Karpas-422 (cell line): ENCODE data around the gene DNAL4. TPM values are rescaled to one million over a fixed set of nuclear protein-coding genes. Genes with fewer than 3 reads are reported as not detected.
"Not testable (repeated sequence)": the region's sequence is repeated elsewhere in the genome, so short reads cannot be mapped to it uniquely, and the experiment has no call there.

Experiments used
- DNase-seq: peaks from one replicate; pipeline ENCODE4 v3.0.0-alpha.2; 2015
- H2AFZ ChIP-seq: fragments of 200-600 bp; sonication (generic); 2 replicates; pipeline ENCODE4 v1.6.1; 2014; ENCODE audit warnings: antibody characterized with exemption, low read length, mixed read lengths
- H3K27ac ChIP-seq: fragments of 200-600 bp; sonication (generic); 2 replicates; pipeline ENCODE4 v1.5.1; 2014; ENCODE audit warnings: mild to moderate bottlenecking, low read length, moderate library complexity
- H3K27me3 ChIP-seq: fragments of 200-600 bp; sonication (generic); 2 replicates; pipeline ENCODE4 v1.6.1; 2014; ENCODE audit warnings: low read length, mixed read lengths
- H3K36me3 ChIP-seq: fragments of 200-600 bp; sonication (generic); 2 replicates; pipeline ENCODE4 v1.6.1; 2014; ENCODE audit warnings: low read length, mixed read lengths; ENCODE audit not compliant: insufficient read depth
- H3K4me1 ChIP-seq: fragments of 200-600 bp; sonication (generic); 2 replicates; pipeline ENCODE4 v1.6.1; 2014; ENCODE audit warnings: mild to moderate bottlenecking, low read length, mixed read lengths
- H3K4me2 ChIP-seq: fragments of 200-600 bp; sonication (generic); 2 replicates; pipeline ENCODE4 v1.6.1; 2014; ENCODE audit warnings: low read length, low read depth, mild to moderate bottlenecking; ENCODE audit not compliant: poor library complexity, severe bottlenecking
- H3K4me3 ChIP-seq: fragments of 200-600 bp; sonication (generic); 2 replicates; pipeline ENCODE4 v1.5.1; 2014; ENCODE audit warnings: mild to moderate bottlenecking, antibody characterized with exemption, low read length, mixed read lengths
- H3K79me2 ChIP-seq: fragments of 200-600 bp; sonication (generic); 2 replicates; pipeline ENCODE4 v1.6.1; 2014; ENCODE audit warnings: mild to moderate bottlenecking, low read length, mixed read lengths
- H3K9ac ChIP-seq: fragments of 200-600 bp; sonication (generic); 2 replicates; pipeline ENCODE4 v1.6.0; 2014; ENCODE audit warnings: low read length
- H3K9me2 ChIP-seq: fragments of 200-600 bp; sonication (generic), shearing (Covaris generic); replicated peaks from 2 replicates; pipeline ENCODE4 v1.6.0; 2014; ENCODE audit warnings: mild to moderate bottlenecking, low read length, moderate library complexity; ENCODE audit not compliant: insufficient read depth
- H3K9me3 ChIP-seq: fragments of 300-700, 200-600 bp; sonication (generic); 2 replicates; pipeline ENCODE4 v1.6.1; 2014; ENCODE audit warnings: low read length, mixed read lengths
- H4K20me1 ChIP-seq: fragments of 200-600 bp; sonication (generic); 2 replicates; pipeline ENCODE4 v1.6.1; 2014; ENCODE audit warnings: mild to moderate bottlenecking, antibody characterized with exemption, low read length, low read depth; ENCODE audit not compliant: insufficient read depth
- total RNA-seq: library from RNA; depleted of rRNA; stranded (reverse); fragments of >200 nt; shearing (Covaris generic); gene quantifications from 2 replicates; pipeline ENCODE4 v1.2.3, GENCODE V29; 2014; ENCODE audit warnings: low replicate concordance

DNAL4 gene
- total RNA-seq, 1 experiment from 2014 or later = 3.2 TPM

- no peak for DNase-seq
- no peaks in the 10 kb centered on the region for H3K9me2 ChIP-seq
- no peak overlapping the region for H3K4me3 ChIP-seq
- peaks cover 3% of the 10 kb centered on the region; the same call in 1 of the 2 replicates for H4K20me1 ChIP-seq
- no peaks in the 10 kb centered on the region for H3K27me3 ChIP-seq
- H3K4me2 ChIP-seq = no peak overlapping the region
- no peak overlapping the region for H2AFZ ChIP-seq
- no peak overlapping the region for H3K27ac ChIP-seq
- no peak overlapping the region for H3K9ac ChIP-seq
- no peaks in the 10 kb centered on the region for H3K36me3 ChIP-seq
- H3K4me1 ChIP-seq = no peaks in the 10 kb centered on the region
- no peaks in the 10 kb centered on the region for H3K9me3 ChIP-seq
- H3K79me2 ChIP-seq = no peaks in the 10 kb centered on the region
Measured at GRCh38 chr22:38823637-38824036, 29.7 kb upstream of the DNAL4 start.

- Histone ChIP-seq H4K20me1 (peaks cover 3% of the 10 kb centered on the region; the same call in 1 of the 2 replicates), H3K4me2 (no peak overlapping the region), H3K4me1 (no peaks in the 10 kb centered on the region), H3K27ac (no peak overlapping the region), H3K9ac (no peak overlapping the region), H3K27me3 (no peaks in the 10 kb centered on the region), H3K79me2 (no peaks in the 10 kb centered on the region), H3K36me3 (no peaks in the 10 kb centered on the region), H2AFZ (no peak overlapping the region), H3K9me3 (no peaks in the 10 kb centered on the region), H3K9me2 (no peaks in the 10 kb centered on the region), H3K4me3 (no peak overlapping the region)
- DNase-seq = no peak
Measured at GRCh38 chr22:38823076-38823475, 29.1 kb upstream of the DNAL4 start.

DNA sequence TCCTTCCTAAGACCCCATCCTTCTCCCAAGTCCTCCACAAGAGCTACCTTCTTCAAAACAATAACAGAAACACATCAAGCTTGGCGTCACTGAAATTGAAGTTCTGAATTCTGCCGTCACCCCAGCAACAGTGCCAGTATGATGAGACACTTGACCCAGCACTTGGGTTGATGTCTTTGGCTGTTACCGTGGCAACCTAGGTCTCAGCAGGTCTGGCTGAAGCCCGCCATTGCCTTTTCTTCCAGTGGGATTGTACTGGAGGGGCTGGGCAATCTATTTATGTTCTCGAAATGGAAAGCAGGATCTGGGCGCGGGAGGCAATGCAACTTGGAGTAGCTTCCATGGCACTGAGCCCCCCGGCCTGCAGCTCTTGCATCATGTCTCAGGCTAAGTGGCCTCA is 26.1 kb upstream of the DNAL4 start:
- no peaks in the 10 kb centered on the region for H3K9me3 ChIP-seq
- no peak overlapping the region for H3K9ac ChIP-seq
- no peak overlapping the region for H3K27ac ChIP-seq
- no peak overlapping the region for H3K4me3 ChIP-seq
- H3K9me2 ChIP-seq = no peaks in the 10 kb centered on the region
- H3K79me2 ChIP-seq = no peaks in the 10 kb centered on the region
- DNase-seq = no peak
- H3K36me3 ChIP-seq = no peaks in the 10 kb centered on the region
- H4K20me1 ChIP-seq = peaks cover 1% of the 10 kb centered on the region; the same call in 1 of the 2 replicates
- H3K4me2 ChIP-seq = no peak overlapping the region
- no peaks in the 10 kb centered on the region for H3K4me1 ChIP-seq
- no peak overlapping the region for H2AFZ ChIP-seq
- no peaks in the 10 kb centered on the region for H3K27me3 ChIP-seq

- H2AFZ ChIP-seq = no peak overlapping the region
- H3K4me1 ChIP-seq = no peaks in the 10 kb centered on the region
- no peaks in the 10 kb centered on the region for H3K9me3 ChIP-seq
- no peak overlapping the region for H3K4me2 ChIP-seq
- H3K79me2 ChIP-seq = no peaks in the 10 kb centered on the region
- no peak for DNase-seq
- H3K9me2 ChIP-seq = no peaks in the 10 kb centered on the region
- no peak overlapping the region for H3K4me3 ChIP-seq
- no peaks in the 10 kb centered on the region for H4K20me1 ChIP-seq
- no peak overlapping the region for H3K27ac ChIP-seq
- H3K36me3 ChIP-seq = no peaks in the 10 kb centered on the region
- H3K9ac ChIP-seq = no peak overlapping the region
- H3K27me3 ChIP-seq = no peaks in the 10 kb centered on the region
Measured at GRCh38 chr22:38819387-38819940, 25.5 kb upstream of the DNAL4 start.

- Histone ChIP-seq H2AFZ (no peak overlapping the region), H3K9me3 (no peaks in the 10 kb centered on the region), H3K27me3 (no peaks in the 10 kb centered on the region), H4K20me1 (no peaks in the 10 kb centered on the region), H3K9me2 (no peaks in the 10 kb centered on the region), H3K4me1 (no peaks in the 10 kb centered on the region), H3K4me2 (no peak overlapping the region), H3K79me2 (no peaks in the 10 kb centered on the region), H3K36me3 (no peaks in the 10 kb centered on the region), H3K9ac (no peak overlapping the region), H3K4me3 (no peak overlapping the region), H3K27ac (no peak overlapping the region)
- DNase-seq = no peak
Measured at GRCh38 chr22:38817196-38817595, 23.3 kb upstream of the DNAL4 start.

DNA sequence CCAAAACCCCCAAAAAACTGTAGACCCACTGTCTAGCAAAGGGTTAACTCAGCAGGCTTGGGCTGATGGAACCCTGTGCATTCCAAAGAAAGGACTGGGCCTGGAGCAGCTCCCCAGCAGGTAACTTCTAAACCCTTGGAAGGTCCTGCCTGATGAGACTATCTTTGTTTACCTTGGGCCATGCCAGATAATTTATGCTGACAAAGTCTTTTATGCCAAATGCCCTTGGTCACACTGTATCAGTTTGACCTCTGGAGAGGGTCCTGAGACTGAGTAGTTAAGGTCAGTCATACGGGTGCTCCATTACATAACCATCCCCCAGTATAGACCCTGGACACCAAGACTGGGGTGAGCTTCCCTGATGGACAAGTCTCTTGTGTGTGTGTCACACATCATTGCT is 21.9 kb upstream of the DNAL4 start:
- Histone ChIP-seq H3K9ac (no peak overlapping the region), H4K20me1 (no peaks in the 10 kb centered on the region), H3K27ac (no peak overlapping the region), H3K36me3 (no peaks in the 10 kb centered on the region), H3K4me1 (no peaks in the 10 kb centered on the region), H3K9me2 (no peaks in the 10 kb centered on the region), H3K9me3 (no peaks in the 10 kb centered on the region), H3K4me2 (no peak overlapping the region), H3K79me2 (no peaks in the 10 kb centered on the region), H2AFZ (no peak overlapping the region), H3K4me3 (no peak overlapping the region), H3K27me3 (no peaks in the 10 kb centered on the region; the same call in 1 of the 2 replicates)
- no peak for DNase-seq

DNA sequence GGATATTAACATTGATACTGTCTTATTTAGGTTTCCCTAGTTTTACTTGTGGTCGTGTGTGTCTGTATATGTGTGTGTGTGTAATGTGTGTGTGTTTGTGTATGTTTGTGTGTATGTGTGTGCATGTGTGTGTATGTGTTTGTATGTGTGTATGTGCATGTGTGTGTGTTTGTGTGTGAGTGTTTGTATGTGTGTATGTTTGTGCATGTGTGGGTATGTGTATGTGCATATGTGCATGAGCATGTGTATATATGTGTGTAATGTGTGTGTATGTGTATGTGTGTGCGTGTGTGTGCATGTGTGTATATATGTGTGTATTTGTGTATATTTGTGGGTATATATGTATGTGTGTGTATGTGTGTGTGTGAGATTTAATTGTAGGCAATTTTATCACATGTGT is 17.3 kb upstream of the DNAL4 start:
- no peak for DNase-seq
- Histone ChIP-seq H4K20me1 (no peaks in the 10 kb centered on the region), H3K36me3 (no peaks in the 10 kb centered on the region), H3K4me2 (no peak overlapping the region), H2AFZ (no peak overlapping the region), H3K9ac (no peak overlapping the region), H3K27ac (no peak overlapping the region), H3K9me3 (peaks cover 5% of the 10 kb centered on the region; the same call in 1 of the 2 replicates), H3K4me3 (no peak overlapping the region), H3K9me2 (no peaks in the 10 kb centered on the region), H3K27me3 (no peaks in the 10 kb centered on the region; the same call in 1 of the 2 replicates), H3K4me1 (no peaks in the 10 kb centered on the region), H3K79me2 (no peaks in the 10 kb centered on the region)

DNA sequence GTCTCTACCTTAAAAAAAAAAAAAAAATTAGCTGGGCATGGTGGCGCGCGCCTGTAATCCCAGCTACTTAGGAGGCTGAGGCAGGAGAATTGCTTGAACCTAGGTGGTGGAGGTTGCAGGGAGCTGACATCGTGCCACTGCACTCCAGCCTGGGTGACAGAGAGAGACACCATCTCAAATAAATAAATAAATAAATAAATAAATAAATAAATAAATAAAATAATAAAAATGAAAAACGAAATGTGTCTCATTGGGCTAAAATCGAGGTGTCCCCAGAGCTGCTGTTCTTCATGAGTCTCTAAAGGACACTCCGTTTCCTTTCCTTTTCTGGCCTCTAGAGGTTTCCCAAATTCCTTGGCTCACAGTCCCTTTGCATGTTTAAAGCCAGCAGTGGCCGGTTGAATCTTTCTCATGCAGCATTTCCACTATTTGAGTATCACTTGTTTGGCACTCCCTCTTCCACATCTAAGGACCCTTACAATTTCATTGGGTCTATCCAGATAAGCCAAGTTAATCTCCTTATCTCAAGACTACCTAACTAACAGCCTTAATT is 11.2 kb upstream of the DNAL4 start:
- H3K4me2 ChIP-seq, H3K9me3 ChIP-seq, H3K36me3 ChIP-seq, H3K9ac ChIP-seq, H3K9me2 ChIP-seq, H3K4me1 ChIP-seq, H3K79me2 ChIP-seq, H3K27ac ChIP-seq, H3K4me3 ChIP-seq, H2AFZ ChIP-seq, H3K27me3 ChIP-seq, DNase-seq, H4K20me1 ChIP-seq: not testable (repeated sequence)
